Vagina (tissue), 2 donors: Measurements from ENCODE around the gene VOPP1.

Experiments used
- CTCF ChIP-seq, 3 experiments: fragments of 450-650 bp in 2 of 3; fragments of 200-600 bp in 1 of 3; sonication (generic) in 1 of 3; IDR thresholded peaks; one replicate each; pipeline ENCODE4 v1.5.1; 2017 to 2019; ENCODE audit warnings: antibody characterized with exemption in 3 of 3, mild to moderate bottlenecking in 2 of 3, moderate library complexity in 2 of 3
- POLR2AphosphoS5 ChIP-seq, 2 donors: sonication (generic); formaldehyde crosslinking; IDR thresholded peaks; one replicate each; pipeline ENCODE4 v1.9.0; 2017; ENCODE audit warnings: antibody characterized with exemption in 2 of 2, mild to moderate bottlenecking in 2 of 2, low read depth in 1 of 2; ENCODE audit not compliant: insufficient read depth in 1 of 2

- TF ChIP-seq CTCF (IDR thresholded peaks at IDR 0.05) = no peak
- no peak for TF ChIP-seq POLR2AphosphoS5 (IDR thresholded peaks at IDR 0.05; ENCODE audit: insufficient read depth in 1 of 2, low read depth in 1 of 2)
These were observed 18.4 kb upstream of the VOPP1 start for GRCh38 chr7:55590517-55591281.
